Hepatocyte (in vitro differentiated cells): Measurements from ENCODE around the gene AANAT. TPM values are rescaled to one million over a fixed set of nuclear protein-coding genes. Genes with fewer than 3 reads are reported as not detected.

Experiments used
- DNase-seq: peaks from one replicate; pipeline ENCODE4 v3.0.0-alpha.2; 2016; ENCODE audit warnings: low spot score
- H2AFZ ChIP-seq: fragments of 200-600 bp; sonication (generic); 2 replicates; pipeline ENCODE4 v1.6.0; 2016; ENCODE audit warnings: antibody characterized with exemption, mild to moderate bottlenecking
- H3K27ac ChIP-seq: fragments of 200-600 bp; sonication (generic); 2 replicates; pipeline ENCODE4 v1.5.1; 2016; ENCODE audit warnings: mild to moderate bottlenecking
- H3K27me3 ChIP-seq: fragments of 200-600 bp; sonication (generic); 2 replicates; pipeline ENCODE4 v1.6.1; 2016
- H3K36me3 ChIP-seq: fragments of 200-600 bp; sonication (generic); replicated peaks from 2 replicates; pipeline ENCODE4 v1.5.1; 2016; ENCODE audit warnings: low read depth; ENCODE audit not compliant: insufficient read depth
- H3K4me1 ChIP-seq: fragments of 200-600 bp; sonication (generic); 2 replicates; pipeline ENCODE4 v1.5.1; 2016; ENCODE audit warnings: mild to moderate bottlenecking, moderate library complexity; ENCODE audit not compliant: insufficient read depth
- H3K4me2 ChIP-seq: fragments of 200-600 bp; sonication (generic); 2 replicates; pipeline ENCODE4 v1.6.0; 2016
- H3K4me3 ChIP-seq: fragments of 200-600 bp; sonication (generic); 2 replicates; pipeline ENCODE4 v1.5.1; 2016; ENCODE audit warnings: mild to moderate bottlenecking
- H3K79me2 ChIP-seq: fragments of 200-600 bp; sonication (generic); 2 replicates; pipeline ENCODE4 v1.6.0; 2017; ENCODE audit warnings: mild to moderate bottlenecking
- H3K9me2 ChIP-seq: fragments of 200-600 bp; sonication (generic); replicated peaks from 2 replicates; pipeline ENCODE4 v1.6.0; 2017; ENCODE audit warnings: mild to moderate bottlenecking; ENCODE audit not compliant: insufficient read depth
- H3K9me3 ChIP-seq: fragments of 200-600 bp; sonication (generic); 2 replicates; pipeline ENCODE4 v1.5.1; 2016; ENCODE audit warnings: low read depth, mild to moderate bottlenecking
- H4K20me1 ChIP-seq: fragments of 200-600 bp; sonication (generic); 2 replicates; pipeline ENCODE4 v1.6.0; 2016; ENCODE audit warnings: mild to moderate bottlenecking; ENCODE audit not compliant: insufficient read depth, poor library complexity, severe bottlenecking
- EZH2 ChIP-seq: fragments of 200-600 bp; sonication (generic); IDR thresholded peaks from 2 replicates; pipeline ENCODE4 v1.6.1; 2016; ENCODE audit warnings: antibody characterized with exemption, mild to moderate bottlenecking, borderline replicate concordance
- EZH2phosphoT487 ChIP-seq: fragments of 200-600 bp; sonication (generic); IDR thresholded peaks from one replicate; pipeline ENCODE4 v1.6.1; 2018; ENCODE audit warnings: antibody characterized with exemption, mild to moderate bottlenecking, low read depth, moderate library complexity; ENCODE audit not compliant: unreplicated experiment, severe bottlenecking
- WGBS: methylation state at CpG from one replicate; pipeline ENCODE4 v1.1.6; 2016; ENCODE audit warnings: low lambda C conversion rate; ENCODE audit errors: missing lambda C conversion rate; 5-methylcytosine and 5-hydroxymethylcytosine counted together
- polyA plus RNA-seq: library from polyadenylated mRNA; unstranded; fragments of >200 nt; fragmentation: Nextera tagmentation; extraction: Ambion mirVana; gene quantifications from 2 replicates; pipeline ENCODE4 v1.2.1, GENCODE V29; 2016
- total RNA-seq: library from RNA; depleted of rRNA; stranded (reverse); fragments of >200 nt; gene quantifications from 2 replicates; pipeline ENCODE4 v1.2.3, GENCODE V29; 2014
- TF ChIP-seq, protein P1 (sequence below): fragments of 200-600 bp; sonication (generic); IDR thresholded peaks from 2 replicates; pipeline ENCODE4 v1.5.1; 2016; ENCODE audit warnings: antibody characterized with exemption, mild to moderate bottlenecking; ENCODE audit not compliant: poor library complexity

AANAT gene
- total and polyA plus RNA-seq, 2 experiments from 2014 or later, result not detected

DNA sequence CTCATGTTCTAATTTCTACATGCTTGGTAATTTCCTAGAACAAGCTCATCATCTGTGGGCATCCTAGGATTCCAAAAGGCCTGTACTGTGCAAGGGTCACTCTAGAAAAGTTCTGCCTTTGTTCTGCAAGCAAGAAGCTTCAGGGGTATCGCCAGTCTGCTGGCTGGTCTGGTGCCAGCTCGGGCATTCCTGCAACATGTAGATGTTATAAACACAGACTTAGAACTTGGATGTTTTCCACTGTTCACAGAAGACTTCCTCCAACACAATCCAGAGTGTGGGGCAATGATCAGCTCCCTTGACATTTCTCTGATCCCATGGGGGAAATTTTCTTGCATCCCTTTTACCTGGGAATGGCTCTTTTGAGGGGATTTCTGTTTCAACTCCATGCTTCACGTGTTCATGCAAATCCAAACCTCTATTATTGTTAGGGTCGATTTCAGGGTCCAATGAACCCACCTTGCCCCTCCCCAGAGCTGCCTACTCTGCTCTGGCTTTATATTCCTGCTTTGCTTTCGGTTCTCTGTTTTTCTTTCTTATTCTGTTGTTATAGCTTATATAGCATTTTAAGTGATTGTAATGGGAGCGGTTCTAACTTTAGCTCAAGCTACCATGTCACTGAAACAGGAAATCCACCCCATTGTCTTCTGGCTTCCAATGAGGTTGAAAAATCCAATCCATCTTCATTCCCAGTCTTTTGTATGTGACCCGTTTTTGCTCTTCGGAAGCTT is 39.7 kb upstream of the AANAT start:
- Histone ChIP-seq H4K20me1 (peaks cover 15% of the 10 kb centered on the region), H3K27ac (no peak overlapping the region), H3K36me3 (no peaks in the 10 kb centered on the region), H3K27me3 (no peaks in the 10 kb centered on the region), H3K79me2 (peaks cover 54% of the 10 kb centered on the region), H3K4me2 (no peak overlapping the region), H3K9me2 (no peaks in the 10 kb centered on the region), H3K4me1 (no peaks in the 10 kb centered on the region), H3K9me3 (no peaks in the 10 kb centered on the region), H2AFZ (no peak overlapping the region), H3K4me3 (no peak overlapping the region)
- WGBS, result 87% methylated on average over 8 of the region's 8 CpGs
- DNase-seq, result no peak
- TF ChIP-seq EZH2 (no peak), EZH2phosphoT487 (no peak)
- TF ChIP-seq, protein P1, sequence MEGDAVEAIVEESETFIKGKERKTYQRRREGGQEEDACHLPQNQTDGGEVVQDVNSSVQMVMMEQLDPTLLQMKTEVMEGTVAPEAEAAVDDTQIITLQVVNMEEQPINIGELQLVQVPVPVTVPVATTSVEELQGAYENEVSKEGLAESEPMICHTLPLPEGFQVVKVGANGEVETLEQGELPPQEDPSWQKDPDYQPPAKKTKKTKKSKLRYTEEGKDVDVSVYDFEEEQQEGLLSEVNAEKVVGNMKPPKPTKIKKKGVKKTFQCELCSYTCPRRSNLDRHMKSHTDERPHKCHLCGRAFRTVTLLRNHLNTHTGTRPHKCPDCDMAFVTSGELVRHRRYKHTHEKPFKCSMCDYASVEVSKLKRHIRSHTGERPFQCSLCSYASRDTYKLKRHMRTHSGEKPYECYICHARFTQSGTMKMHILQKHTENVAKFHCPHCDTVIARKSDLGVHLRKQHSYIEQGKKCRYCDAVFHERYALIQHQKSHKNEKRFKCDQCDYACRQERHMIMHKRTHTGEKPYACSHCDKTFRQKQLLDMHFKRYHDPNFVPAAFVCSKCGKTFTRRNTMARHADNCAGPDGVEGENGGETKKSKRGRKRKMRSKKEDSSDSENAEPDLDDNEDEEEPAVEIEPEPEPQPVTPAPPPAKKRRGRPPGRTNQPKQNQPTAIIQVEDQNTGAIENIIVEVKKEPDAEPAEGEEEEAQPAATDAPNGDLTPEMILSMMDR, result no peak

DNA sequence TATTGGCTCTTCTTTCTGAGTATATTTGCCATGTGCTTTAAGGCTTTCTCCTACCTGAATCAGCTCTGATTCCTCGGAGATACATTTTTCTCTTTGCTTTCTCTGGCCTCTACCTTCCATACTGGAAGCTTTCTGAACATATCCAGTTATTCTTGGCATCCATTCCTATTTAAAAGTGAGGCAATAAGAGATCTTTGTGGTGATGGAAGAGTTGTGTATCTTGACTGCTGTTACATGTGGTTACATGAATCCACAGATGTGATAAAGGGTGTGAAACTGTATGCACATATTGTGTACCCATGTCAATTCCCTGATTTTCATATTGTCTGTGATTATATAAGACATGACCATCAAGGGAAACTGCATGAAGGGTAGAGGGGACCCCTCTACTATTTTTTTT is 38.9 kb upstream of the AANAT start:
- no peaks in the 10 kb centered on the region for H3K9me3 ChIP-seq
- H3K4me1 ChIP-seq, result no peaks in the 10 kb centered on the region
- WGBS, result 98% methylated on average over 1 of the region's 1 CpG
- DNase-seq, result no peak
- no peaks in the 10 kb centered on the region for H3K36me3 ChIP-seq
- peaks cover 59% of the 10 kb centered on the region for H3K79me2 ChIP-seq
- H3K4me3 ChIP-seq, result no peak overlapping the region
- no peaks in the 10 kb centered on the region for H3K9me2 ChIP-seq
- H3K27ac ChIP-seq, result no peak overlapping the region
- no peak for TF ChIP-seq EZH2phosphoT487
- TF ChIP-seq EZH2, result no peak
- TF ChIP-seq, protein P1, result no peak
- H3K4me2 ChIP-seq, result no peak overlapping the region
- H2AFZ ChIP-seq, result no peak overlapping the region
- peaks cover 21% of the 10 kb centered on the region for H4K20me1 ChIP-seq
- no peaks in the 10 kb centered on the region for H3K27me3 ChIP-seq

GRCh38 chr17:76431509-76431908 is 35.9 kb upstream of the AANAT start:
- no peak for DNase-seq

More at GRCh38 chr17:76431509-76431908, 35.9 kb upstream of the AANAT start:
- Histone ChIP-seq H3K9me2 (no peaks in the 10 kb centered on the region), H4K20me1 (peaks cover 39% of the 10 kb centered on the region), H3K4me2 (no peak overlapping the region), H3K36me3 (no peaks in the 10 kb centered on the region), H3K79me2 (peaks cover 73% of the 10 kb centered on the region), H2AFZ (no peak overlapping the region), H3K9me3 (no peaks in the 10 kb centered on the region), H3K4me3 (no peak overlapping the region), H3K4me1 (no peaks in the 10 kb centered on the region), H3K27me3 (no peaks in the 10 kb centered on the region), H3K27ac (no peak overlapping the region)
- 81% methylated on average over 2 of the region's 2 CpGs for WGBS
- TF ChIP-seq, protein P1, result no peak
- no peak for TF ChIP-seq EZH2
- TF ChIP-seq EZH2phosphoT487, result no peak
